GM19324 (cell line): ENCODE measurements around the gene BAIAP2.

ENCODE experiments used
- ATAC-seq: cut with Tn5 transposase; IDR thresholded peaks from one replicate; pipeline ENCODE4 v1.9.1; 2021; ENCODE audit warnings: mild to moderate bottlenecking, moderate library complexity; ENCODE audit not compliant: unreplicated experiment, low FRiP score

BAIAP2 gene

GRCh38 chr17:81049973-81050551 lies 15.1 kb downstream of the BAIAP2 start:
- no peak for ATAC-seq

DNA sequence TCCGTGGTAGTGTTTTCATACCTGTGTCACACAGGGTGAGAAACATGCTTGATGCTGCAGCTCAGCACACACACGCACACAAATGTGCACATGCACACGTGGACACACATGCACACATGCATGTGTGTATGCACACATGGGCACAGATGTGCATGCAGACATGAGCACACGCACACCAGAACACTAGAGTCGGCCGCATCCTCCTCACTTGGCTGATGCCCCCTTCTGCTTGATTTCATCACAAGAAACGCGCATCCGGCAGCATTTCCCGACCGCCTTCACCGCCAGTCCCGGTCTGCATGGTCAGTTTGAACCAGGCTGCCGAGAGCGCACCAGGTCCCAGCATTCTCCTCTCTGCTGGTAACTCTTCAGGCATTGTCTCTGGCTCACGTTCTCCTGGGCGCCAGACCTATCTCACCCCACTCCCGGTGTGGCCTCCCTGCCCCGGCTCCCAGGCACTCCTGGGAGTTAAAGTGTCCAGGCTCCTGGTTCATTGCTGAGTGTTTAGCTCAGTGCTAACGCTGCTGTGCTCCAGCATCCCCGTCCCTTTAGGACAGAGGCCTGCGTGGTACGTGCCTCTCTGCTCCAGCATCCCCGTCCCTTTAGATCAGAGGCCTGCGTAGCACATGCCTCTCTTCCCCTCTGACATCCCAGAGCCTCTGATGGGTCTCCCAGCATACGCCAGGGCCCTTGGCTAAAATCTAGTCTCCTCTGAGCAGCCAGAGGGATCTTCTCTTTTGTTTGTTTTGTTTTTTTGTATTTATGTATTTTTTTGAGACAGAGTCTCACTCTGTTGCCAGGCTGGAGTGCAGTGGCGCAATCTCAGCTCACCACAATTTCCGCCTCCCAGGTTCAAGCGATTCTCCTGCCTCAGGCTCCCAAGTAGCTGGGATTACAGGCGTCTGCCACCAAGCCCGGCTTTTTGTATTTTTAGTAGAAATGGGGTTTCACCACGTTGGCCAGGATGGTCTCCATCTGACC lies 16.0 kb downstream of the BAIAP2 start:
- ATAC-seq, result no peak

DNA sequence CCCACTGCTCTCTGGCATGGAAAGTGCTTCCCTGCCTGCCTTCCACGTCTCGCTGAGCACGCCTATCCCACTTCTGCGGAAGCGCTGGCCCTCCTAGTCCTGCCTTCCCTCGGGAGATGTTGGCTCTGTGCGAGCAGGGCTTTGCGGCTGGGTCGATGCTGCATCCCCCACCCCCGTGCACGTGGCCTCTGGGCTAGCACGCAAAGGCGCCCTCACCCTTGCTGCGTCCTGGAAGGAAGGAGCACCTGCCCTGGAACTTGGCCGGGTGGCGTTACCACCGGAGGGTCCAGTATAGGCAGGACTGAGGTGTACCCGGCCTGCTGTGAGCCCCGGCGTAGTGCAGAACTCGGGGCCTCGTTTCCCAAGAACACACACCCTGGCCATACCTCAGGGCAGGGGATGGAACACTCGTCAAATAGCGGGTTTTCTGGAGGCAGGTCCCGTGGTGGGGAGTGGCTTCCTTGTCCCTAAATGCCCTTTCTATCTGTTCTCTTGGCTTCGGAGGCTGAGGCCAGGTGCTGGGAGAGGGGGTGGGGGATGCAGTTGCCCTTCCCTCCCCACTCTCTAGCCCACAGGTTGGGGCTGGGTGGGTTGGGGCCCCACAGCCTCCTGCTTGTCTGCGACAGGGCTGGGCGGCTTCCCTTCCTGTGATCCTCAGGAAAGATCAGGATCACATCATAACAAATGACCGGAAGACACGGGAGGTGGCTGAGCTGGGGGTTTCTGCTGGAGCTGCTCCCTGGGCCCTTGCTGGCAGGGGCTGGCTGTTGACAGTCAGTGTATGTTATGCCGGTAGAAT lies 17.4 kb downstream of the BAIAP2 start:
- ATAC-seq, result no peak

GRCh38 chr17:81053041-81053970 lies 18.4 kb downstream of the BAIAP2 start:
- no peak for ATAC-seq

DNA sequence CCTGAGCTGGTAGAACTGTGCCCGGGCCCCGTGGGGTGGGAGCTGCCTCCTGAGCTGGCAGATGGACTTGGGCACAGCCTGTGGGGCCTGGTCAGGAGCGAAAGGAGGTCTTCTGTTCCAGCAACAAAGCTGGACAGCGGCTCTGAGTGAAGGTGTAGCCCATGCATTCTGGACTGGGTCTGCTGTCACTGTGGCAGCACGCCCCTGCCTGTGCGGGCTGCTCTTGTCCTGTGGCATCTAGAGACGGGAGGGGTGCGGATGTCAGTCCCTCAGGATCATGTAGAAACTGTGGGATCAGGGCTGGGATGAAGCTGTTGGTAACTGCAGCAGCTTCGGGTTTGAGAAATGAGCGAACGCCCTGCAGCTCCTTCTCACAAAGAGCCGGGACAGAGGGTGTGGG lies 19.4 kb downstream of the BAIAP2 start:
- no peak for ATAC-seq

DNA sequence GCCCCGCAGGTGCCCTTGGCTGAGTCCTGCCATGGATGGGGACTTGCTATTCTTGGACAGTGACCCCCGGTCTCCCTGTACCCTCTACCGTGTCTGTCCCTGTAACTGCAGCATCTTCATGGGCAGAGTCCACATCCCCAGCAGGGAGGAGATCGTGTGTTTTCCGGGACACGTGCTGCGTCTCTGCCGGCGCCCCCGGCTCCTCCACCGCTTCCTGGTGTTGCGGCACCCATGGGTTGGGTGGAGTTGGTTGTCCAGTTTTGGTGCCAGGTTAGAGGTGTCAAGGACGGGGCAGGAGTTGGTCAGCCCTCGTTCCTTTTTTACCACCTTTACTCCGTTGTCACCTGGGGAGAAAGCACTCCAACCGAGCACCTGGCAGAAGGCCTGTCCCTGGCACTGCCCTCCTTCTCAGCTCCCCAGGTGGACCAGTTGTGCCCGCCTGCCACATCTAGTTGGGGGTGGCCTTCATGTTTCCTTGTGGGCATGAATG lies 20.0 kb downstream of the BAIAP2 start:
- no peak for ATAC-seq

- no peak for ATAC-seq
These were observed 21.4 kb downstream of the BAIAP2 start for GRCh38 chr17:81056312-81056711.

DNA sequence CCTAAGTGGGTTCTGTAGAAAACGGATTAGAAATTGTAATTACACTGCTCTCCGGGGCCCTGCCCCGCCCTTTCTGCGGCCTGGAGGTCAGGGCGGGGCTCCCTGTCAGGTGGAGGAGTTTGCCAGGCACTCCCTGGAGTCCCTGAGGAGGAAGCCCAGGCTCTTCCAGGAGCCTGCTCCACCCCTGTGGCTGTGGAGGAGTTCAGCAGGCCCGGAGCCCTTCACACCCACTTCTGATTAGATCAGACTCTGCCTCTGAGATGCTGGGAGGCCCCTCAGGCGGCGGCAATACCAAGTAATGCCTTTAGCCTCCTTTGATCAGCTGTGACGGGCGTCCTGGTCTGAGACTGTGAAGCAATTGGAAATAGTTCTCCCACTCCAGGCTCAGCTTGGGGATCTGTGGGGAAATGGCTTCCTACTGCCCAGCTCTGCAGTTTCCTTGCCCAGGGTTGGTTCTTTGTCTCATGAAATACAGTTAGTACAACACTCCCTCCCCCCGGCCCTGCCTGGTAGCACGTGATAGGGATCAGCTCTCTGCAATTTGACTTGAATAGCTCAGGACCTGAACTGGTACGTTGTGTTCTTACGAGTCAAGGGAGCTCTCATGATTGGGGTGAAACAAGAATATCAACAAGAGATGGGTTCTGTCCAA lies 22.3 kb downstream of the BAIAP2 start:
- no peak for ATAC-seq

DNA sequence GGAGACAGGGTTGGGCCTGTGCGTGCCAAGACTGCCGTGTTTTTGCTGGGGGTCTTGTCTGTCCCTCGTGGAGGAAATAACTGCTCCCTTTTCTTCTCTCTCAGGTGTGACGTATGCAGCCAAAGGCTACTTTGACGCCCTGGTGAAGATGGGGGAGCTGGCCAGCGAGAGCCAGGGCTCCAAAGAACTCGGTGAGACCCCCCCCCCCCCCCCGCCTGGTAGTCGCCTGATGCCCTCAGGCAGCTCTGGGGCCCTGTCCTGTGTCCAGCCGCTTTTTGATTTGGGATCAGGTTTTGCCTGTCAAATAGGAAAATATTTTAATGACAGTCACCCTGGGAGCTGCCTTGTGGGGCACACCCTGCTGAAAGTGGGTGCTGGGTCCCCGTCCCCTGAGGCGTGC lies 22.8 kb downstream of the BAIAP2 start:
- ATAC-seq, result no peak

DNA sequence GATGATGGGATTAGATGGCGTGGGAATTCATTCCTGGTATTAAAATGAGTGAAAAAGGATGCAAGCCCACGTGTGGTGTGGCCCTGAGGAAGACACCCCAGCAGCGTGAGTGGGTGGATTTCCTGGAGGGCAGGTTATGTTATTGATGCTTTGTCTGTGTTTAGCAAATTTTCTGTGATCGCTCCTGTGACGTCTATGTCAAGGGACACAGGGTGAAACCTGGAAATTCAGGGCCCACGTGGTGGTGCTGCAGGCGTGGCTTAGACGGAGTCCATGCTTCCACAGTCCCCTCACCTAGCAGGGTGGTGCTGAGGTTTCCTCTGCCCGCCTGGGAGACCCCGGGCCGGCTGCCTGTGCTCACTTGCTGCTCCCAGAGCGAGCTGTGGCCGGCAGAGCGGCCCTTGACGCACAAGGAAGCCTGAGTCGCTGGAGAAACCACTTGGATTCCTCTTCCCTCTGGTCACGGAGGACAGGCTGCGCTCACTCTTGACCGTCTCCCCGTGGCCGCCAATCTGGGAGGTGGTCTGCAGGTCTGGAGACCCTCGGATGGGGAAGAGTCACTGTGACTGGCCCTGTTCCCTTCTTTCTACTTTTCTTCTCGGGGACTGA lies 23.4 kb downstream of the BAIAP2 start:
- no peak for ATAC-seq

DNA sequence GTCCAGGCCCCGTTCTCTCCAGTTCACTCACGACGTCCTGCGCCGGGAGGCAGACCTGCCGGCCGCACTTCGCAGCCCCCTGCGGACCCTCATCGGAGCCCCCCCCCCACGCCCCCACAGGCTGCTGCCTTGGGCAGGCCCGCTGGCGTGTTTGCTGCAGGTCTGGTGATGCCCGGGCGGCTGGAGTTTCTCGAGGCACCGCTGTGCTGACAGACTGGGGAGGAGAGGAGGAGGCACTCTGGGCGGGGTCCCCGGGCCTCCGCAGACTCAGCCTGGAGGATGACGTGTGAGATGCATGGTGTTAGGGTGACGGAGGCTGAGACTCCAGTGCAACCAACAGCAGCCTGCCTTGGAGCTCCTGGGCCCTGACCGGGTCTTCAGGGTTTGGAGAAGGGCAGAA lies 24.1 kb downstream of the BAIAP2 start:
- ATAC-seq, result no peak

DNA sequence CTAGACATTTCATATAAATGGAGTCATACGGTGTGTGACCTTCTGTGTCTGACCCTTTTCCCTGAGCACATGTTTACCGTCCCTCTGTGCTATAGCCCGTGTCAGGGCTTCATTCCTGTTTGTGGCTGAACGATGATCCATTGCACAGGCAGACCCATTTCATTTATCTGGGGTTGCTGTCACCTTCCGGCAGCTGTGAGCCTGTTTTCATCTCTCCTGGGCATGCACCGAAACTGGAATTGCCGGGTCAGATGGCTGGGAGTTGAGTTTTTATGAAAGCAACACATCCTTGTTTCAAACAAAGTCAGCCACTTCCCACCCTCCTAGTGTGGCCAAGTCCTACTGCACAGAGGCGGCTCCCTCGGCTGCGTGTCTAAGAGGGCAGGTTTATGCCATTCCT lies 25.5 kb downstream of the BAIAP2 start:
- ATAC-seq, result no peak

- ATAC-seq, result no peak
These were observed 26.2 kb downstream of the BAIAP2 start for GRCh38 chr17:81061027-81061735.

DNA sequence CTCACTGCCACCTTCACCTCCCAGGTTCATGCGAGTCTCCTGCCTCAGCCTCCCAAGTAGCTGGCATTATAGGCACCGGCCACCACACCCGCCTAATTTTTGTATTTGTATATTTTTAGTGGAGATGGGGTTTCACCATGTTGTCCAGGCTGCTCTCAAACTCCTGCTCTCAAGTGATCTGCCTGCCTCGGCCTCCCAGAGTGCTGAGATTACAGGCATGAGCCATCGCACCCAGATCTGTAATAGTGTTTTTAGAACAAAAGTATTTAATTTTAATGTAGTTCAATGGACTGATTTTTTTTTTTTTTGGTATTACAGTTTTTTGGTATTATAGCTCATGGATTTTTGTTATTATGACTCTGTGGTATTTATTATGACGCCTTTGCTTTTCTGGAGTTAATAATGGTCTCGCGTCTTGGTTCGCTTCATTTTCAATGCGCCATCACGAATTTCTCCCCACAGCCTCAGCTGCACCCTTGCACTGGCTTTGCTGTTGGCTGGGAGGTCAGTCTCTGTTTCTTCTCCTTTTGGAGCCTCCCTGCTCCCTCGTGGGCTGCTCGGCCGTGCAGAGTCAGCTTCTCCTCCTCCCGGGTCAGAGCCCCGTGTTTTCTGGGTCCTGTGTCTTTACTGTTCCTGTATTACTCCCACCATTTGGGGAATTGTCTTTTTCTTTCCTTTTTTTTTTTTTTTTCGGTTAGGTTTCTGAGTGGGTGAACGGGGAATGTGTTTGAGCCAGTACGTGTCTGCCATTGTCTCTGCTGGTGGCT lies 27.2 kb downstream of the BAIAP2 start:
- ATAC-seq, result no peak

GRCh38 chr17:81063106-81064093 lies 28.4 kb downstream of the BAIAP2 start:
- no peak for ATAC-seq

GRCh38 chr17:81064678-81065475 lies 29.9 kb downstream of the BAIAP2 start:
- ATAC-seq, result no peak
